ACC112 (cell line): ENCODE data around the gene ZNF618.

Source experiments
- H2AFZ ChIP-seq: fragments of 200-600 bp; sonication (generic); one replicate; pipeline ENCODE4 v1.6.0; 2017; ENCODE audit warnings: antibody characterized with exemption, low read length; ENCODE audit not compliant: unreplicated experiment
- H3K27ac ChIP-seq: fragments of 200-600 bp; sonication (generic); 2 replicates; pipeline ENCODE4 v1.5.1; 2014; ENCODE audit warnings: low read depth, mild to moderate bottlenecking, antibody characterized with exemption, low read length, moderate library complexity
- H3K27me3 ChIP-seq: fragments of 200-600 bp; sonication (generic); 2 replicates; pipeline ENCODE4 v1.6.1; 2014; ENCODE audit warnings: mild to moderate bottlenecking, antibody characterized with exemption, low read length, moderate library complexity, mixed read lengths; ENCODE audit not compliant: insufficient read depth
- H3K36me3 ChIP-seq: fragments of 200-600 bp; sonication (generic); 2 replicates; pipeline ENCODE4 v1.6.1; 2016; ENCODE audit warnings: mild to moderate bottlenecking, antibody characterized with exemption, low read length, moderate library complexity, mixed read lengths; ENCODE audit not compliant: insufficient read depth
- H3K4me1 ChIP-seq: fragments of 200-600 bp; sonication (generic); one replicate; pipeline ENCODE4 v1.6.1; 2016; ENCODE audit warnings: low read length, mixed read lengths; ENCODE audit not compliant: insufficient read depth, unreplicated experiment, control insufficient read depth
- H3K4me3 ChIP-seq: fragments of 200-600 bp; sonication (generic); 2 replicates; pipeline ENCODE4 v1.5.1; 2014; ENCODE audit warnings: mild to moderate bottlenecking, low read depth, low read length
- H3K79me2 ChIP-seq: fragments of 200-600 bp; sonication (generic); one replicate; pipeline ENCODE4 v1.6.0; 2016; ENCODE audit warnings: low read length; ENCODE audit not compliant: control insufficient read depth, unreplicated experiment, insufficient read depth

Gene ZNF618

DNA sequence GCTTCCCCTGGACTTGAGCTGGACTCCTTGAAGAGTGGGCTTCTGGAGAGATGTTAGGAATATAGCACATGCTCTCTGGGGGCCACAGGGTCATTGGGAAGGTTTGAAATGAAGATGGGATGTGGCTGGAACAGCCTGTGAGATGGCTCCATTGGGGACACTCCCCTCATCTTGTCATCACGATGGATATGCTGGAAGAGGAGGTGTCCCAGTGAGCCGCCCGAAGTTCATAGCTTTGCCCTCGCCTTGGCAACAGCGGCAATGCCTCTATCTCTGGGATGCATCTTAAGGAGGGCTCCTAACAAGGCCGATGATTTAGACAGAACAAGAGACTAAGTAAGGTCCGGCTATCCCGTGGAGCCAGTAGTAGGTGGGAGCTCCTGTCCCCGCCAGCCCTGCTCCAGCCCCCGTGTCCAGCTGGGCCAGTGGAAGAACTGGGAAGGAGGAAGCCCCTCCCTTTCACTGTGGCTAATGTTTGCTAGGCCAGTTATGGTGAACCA lies 178.1 kb downstream of the ZNF618 start:
- H3K36me3 ChIP-seq: no peaks in the 10 kb centered on the region
- no peak overlapping the region for H2AFZ ChIP-seq
- no peaks in the 10 kb centered on the region for H3K4me1 ChIP-seq
- H3K4me3 ChIP-seq: no peak overlapping the region
- H3K27me3 ChIP-seq: no peaks in the 10 kb centered on the region
- no peaks in the 10 kb centered on the region for H3K79me2 ChIP-seq
- H3K27ac ChIP-seq: no peak overlapping the region

DNA sequence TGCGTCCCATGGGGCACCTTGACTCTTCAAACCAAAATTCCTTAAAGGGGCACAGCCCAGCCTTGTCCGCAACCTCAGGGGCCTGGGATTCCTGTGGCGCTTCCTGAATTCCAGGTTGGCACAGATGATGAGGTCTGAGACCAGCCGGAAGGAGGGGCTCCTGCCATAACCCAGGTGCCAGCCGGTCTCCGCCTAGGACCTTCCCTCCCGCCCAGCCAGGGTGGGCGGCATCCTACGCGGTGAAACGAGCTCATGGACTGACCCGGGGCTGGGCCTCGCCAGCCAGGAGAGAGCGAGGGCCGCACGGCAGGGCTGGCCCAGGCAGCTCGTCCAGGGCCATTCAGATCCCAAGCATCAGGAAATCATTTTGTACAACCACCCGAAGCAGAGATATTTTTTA lies 179.0 kb downstream of the ZNF618 start:
- H3K27ac ChIP-seq: no peak overlapping the region
- H2AFZ ChIP-seq: no peak overlapping the region
- H3K4me1 ChIP-seq: no peaks in the 10 kb centered on the region
- H3K4me3 ChIP-seq: no peak overlapping the region
- H3K27me3 ChIP-seq: no peaks in the 10 kb centered on the region
- no peaks in the 10 kb centered on the region for H3K36me3 ChIP-seq
- H3K79me2 ChIP-seq: no peaks in the 10 kb centered on the region

DNA sequence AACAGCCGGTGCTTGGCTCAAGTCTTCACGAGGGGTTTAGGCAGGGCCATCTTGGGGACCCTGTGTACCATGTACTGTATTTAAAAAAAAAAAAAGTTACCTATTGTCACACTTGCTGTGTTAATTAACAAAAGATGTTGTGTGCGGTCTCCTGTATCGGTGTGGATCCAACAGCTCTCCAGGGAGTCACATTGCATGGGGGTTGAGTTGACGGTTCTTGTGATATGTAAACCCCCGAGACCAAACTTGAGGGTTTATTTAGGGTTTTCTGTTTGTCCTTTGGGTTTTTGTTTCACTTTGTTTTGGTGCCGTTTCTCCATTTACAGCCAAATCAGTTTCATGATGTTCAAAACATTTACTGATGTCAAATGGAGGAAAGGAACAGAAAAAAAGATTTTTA lies 179.8 kb downstream of the ZNF618 start:
- no peak overlapping the region for H3K4me3 ChIP-seq
- no peaks in the 10 kb centered on the region for H3K27me3 ChIP-seq
- no peaks in the 10 kb centered on the region for H3K79me2 ChIP-seq
- H2AFZ ChIP-seq: no peak overlapping the region
- no peak overlapping the region for H3K27ac ChIP-seq
- H3K36me3 ChIP-seq: no peaks in the 10 kb centered on the region
- H3K4me1 ChIP-seq: no peaks in the 10 kb centered on the region

DNA sequence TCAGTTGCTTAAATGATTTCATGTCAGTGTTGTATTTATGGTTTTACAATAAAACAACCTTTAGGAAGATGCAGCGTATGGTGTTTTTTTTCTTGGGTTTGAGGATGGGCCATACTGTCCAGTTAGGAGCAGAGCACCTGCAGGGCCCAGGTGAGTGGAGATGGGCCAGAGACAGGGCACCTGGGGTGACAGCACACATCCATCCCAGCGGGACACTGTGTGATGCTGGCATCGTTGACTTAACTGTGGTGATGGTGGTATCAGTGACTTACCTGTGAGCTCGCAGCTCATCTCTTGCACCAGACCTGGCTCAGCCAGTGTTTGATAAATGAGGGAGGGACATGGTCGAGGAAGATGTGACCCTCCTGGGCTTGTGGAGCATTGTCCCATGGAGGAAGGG lies 180.4 kb downstream of the ZNF618 start:
- no peak overlapping the region for H3K27ac ChIP-seq
- H3K4me3 ChIP-seq: no peak overlapping the region

DNA sequence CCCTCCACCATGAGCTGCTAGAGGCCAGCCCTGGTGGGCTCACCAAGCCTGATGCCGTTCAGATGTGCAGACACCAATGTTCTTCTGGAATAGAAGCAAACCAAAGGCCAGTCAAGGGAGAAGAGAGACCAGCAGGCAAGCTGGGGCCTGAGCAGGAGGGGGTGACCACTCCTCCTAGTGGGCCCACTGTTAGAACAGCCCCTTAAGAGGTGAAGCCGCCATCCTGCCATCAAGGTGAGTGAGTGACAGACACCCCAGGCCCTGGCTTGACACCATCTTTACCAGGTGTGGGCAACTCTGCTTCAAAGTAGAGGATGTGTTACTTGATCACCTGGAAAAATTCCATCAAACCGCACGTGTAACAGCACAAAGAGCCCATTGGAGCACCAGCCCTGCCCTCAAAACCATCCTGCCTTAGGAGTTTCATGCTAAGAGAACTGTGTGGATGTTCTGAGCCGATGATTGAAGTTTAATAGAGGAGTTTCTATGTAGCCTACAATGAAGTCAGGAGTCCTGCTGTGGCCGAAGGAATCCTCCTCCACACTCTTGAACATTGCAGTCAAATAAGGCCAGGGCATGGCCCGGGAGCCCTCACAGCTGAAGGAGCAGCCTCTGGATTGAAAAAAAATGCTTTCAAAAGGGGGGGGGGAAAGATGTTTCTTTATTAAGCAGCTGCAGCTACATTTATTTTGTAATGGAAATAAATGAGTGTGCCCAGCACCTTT lies 181.2 kb downstream of the ZNF618 start:
- H3K27ac ChIP-seq: no peak overlapping the region
- H2AFZ ChIP-seq: no peak overlapping the region
- no peak overlapping the region for H3K4me3 ChIP-seq
- no peaks in the 10 kb centered on the region for H3K4me1 ChIP-seq
- no peaks in the 10 kb centered on the region for H3K36me3 ChIP-seq
- H3K27me3 ChIP-seq: peaks cover 4% of the 10 kb centered on the region
- H3K79me2 ChIP-seq: no peaks in the 10 kb centered on the region

More for the DNA sequence above, 180.4 kb downstream of the ZNF618 start:
- H3K36me3 ChIP-seq: no peaks in the 10 kb centered on the region
- no peaks in the 10 kb centered on the region for H3K27me3 ChIP-seq
- no peaks in the 10 kb centered on the region for H3K79me2 ChIP-seq
- H2AFZ ChIP-seq: no peak overlapping the region
- H3K4me1 ChIP-seq: no peaks in the 10 kb centered on the region

DNA sequence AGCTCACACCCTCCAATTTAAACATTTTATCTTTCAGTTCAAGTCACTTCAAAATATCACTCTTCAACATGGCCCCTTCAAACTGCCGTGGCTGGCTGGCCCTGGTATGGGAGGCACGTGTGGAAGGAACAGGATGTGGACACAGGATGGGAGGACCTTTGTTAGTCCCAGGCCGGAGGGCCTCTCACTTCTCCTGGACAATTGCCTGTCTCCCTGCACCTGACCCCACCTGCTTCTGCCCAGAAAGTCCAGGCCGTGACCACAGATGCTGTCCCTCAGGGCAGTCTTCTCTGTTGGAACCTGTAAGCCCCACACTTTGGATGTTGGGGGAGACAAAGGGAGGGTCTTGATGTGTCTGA lies 182.6 kb downstream of the ZNF618 start:
- Histone ChIP-seq H3K79me2 (no peaks in the 10 kb centered on the region), H3K4me1 (no peaks in the 10 kb centered on the region), H3K36me3 (no peaks in the 10 kb centered on the region), H2AFZ (no peak overlapping the region), H3K27ac (no peak overlapping the region), H3K4me3 (no peak overlapping the region), H3K27me3 (peaks cover 17% of the 10 kb centered on the region)

DNA sequence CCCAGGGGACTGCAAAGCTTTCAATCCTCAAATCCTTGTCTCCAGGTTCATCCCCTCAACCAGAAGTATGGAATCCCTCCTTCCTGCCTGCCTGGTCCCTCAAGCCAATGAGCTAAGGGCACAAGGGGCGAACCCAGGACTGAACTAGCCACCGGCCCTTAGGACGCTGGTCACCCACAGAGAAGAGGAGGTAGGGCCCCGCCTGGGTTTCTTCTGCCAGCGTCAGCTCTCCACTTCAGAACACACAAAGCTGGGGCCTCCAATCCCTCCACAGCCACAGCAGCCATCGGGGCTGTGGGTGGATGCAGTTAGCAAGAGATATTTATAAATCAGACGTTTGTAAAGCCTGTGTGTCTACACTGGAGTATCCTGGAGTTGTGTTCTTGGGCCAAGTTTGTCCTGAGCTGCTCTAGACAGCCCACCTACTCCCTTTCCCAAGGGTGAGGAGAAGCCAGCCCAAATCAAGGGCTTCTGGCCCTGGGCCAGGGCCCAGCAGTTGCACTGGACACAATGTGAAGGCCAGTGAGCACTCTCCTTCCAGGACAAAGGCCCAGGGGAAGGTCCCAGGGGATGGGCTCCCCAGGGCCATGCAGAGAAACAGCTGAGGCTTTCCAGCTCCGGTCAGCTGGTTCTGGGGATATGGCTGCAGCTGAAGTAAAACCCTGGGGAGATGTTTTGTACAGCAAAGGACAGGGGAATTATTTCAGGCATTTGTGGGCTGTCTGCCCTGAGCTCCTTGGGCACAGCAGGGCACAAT lies 183.1 kb downstream of the ZNF618 start:
- no peak overlapping the region for H2AFZ ChIP-seq
- H3K79me2 ChIP-seq: no peaks in the 10 kb centered on the region
- no peaks in the 10 kb centered on the region for H3K4me1 ChIP-seq
- H3K36me3 ChIP-seq: no peaks in the 10 kb centered on the region
- H3K27me3 ChIP-seq: peaks cover 22% of the 10 kb centered on the region
- H3K27ac ChIP-seq: no peak overlapping the region
- H3K4me3 ChIP-seq: no peak overlapping the region

DNA sequence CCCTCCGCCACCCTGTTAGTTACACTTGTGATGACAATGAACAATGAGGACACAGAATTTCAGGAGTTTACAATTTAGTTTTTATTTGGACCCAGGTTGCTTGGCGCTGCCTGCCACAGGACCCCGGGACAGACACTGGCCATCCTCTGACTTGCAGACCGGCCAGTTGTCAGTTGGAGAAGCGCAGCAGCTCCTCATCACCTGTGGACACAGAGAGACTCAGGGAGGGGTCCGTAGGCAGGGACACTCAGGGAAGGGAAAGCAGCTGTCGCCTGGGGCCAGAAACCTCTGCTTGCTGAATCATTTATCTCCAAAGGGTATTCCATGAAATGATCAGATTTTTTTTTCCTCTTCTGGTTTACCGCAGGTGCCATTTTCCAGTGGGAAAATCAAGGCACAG lies 184.0 kb downstream of the ZNF618 start:
- Histone ChIP-seq H3K4me3 (no peak overlapping the region), H3K79me2 (no peaks in the 10 kb centered on the region), H3K27me3 (peaks cover 29% of the 10 kb centered on the region), H2AFZ (no peak overlapping the region), H3K4me1 (no peaks in the 10 kb centered on the region), H3K27ac (no peak overlapping the region), H3K36me3 (no peaks in the 10 kb centered on the region)

DNA sequence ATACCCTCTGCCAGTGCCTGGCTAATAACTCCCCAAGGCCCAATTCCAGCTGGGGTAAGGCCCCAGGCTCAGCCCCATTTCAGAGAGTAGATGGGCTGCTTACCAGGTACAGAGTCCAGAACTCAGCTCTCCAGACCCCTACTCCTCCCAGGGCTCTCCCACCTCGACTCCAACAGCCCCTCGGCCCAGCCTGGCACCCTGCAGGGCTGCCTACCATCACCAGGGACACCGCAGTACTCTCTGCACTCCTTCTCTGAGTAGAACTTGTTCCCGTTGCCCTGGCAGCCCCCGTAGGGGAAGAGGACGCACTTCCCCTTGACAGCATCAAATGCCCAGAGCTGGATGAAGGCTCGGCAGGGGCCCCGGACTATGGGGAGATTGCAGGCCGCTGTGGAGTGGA lies 184.6 kb downstream of the ZNF618 start:
- H3K27me3 ChIP-seq: peaks cover 34% of the 10 kb centered on the region
- H3K4me1 ChIP-seq: no peaks in the 10 kb centered on the region
- no peak overlapping the region for H2AFZ ChIP-seq
- no peaks in the 10 kb centered on the region for H3K79me2 ChIP-seq
- H3K27ac ChIP-seq: no peak overlapping the region
- no peak overlapping the region for H3K4me3 ChIP-seq
- H3K36me3 ChIP-seq: no peaks in the 10 kb centered on the region

DNA sequence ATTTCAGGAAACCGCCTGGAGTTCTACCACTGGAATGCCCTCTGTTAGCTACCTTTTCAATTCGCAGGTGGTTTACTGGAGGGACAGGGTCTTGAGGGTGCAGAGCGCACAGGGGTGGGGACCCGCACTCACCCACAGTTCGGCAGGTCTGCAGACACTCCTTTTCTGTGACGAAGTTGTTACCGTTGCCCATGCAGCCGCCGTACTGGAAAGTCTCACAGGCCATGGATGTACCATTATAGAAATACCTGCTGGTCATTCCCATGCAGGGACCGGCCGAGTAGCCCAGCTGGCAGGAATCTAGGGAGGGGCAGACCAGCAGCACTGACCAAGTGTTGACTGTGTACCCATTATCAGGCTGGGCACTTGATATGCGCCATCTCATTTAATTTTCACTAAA lies 185.2 kb downstream of the ZNF618 start:
- no peaks in the 10 kb centered on the region for H3K4me1 ChIP-seq

More for the DNA sequence above, 185.2 kb downstream of the ZNF618 start:
- H3K79me2 ChIP-seq: no peaks in the 10 kb centered on the region
- H3K36me3 ChIP-seq: no peaks in the 10 kb centered on the region
- no peak overlapping the region for H2AFZ ChIP-seq
- peaks cover 39% of the 10 kb centered on the region for H3K27me3 ChIP-seq
- H3K4me3 ChIP-seq: no peak overlapping the region
- H3K27ac ChIP-seq: no peak overlapping the region
